HCT116 (cell line): Measurements from ENCODE around the gene TRAPPC1. TPM values are rescaled to one million over a fixed set of nuclear protein-coding genes. Genes with fewer than 3 reads are reported as not detected.

ENCODE experiments used
- ATAC-seq: fragments of 200-7000 bp; cut with Tn5 transposase; 2 replicates; pipeline ENCODE4 v1.9.1; 2020; ENCODE audit warnings: mild to moderate bottlenecking, moderate library complexity
- BruUV-seq: library from RNA; stranded (reverse); fragments of 400-500 nt; replicated peaks from 2 replicates; lab custom pipeline; 2021; lab: Mats Ljungman, UMichigan
- CTCF ChIA-PET: fragments of 300-600 bp; sonication (Branson Sonifier 250); formaldehyde crosslinking; loops from one replicate; lab custom pipeline; 2021; ENCODE audit warnings: antibody characterized with exemption; lab: Charles Lee
- POLR2A ChIA-PET: fragments of 300-600, 350-600 bp; sonication (Branson Sonifier 250); formaldehyde crosslinking; loops from one replicate; lab custom pipeline; 2021; ENCODE audit warnings: antibody characterized with exemption; lab: Charles Lee
- RAD21 ChIA-PET, 2 experiments: fragments of 300-600 bp; sonication (Branson Sonifier 250); formaldehyde crosslinking; loops; one replicate each; lab custom pipeline; 2023; ENCODE audit warnings: low total read pairs in 2 of 2; ENCODE audit not compliant: uncharacterized antibody in 2 of 2, unreplicated experiment in 2 of 2, low non-redundant PET in 1 of 2; lab: Charles Lee
- DNase-seq: peaks from one replicate; pipeline ENCODE4 v3.0.0-alpha.2; 2010; ENCODE audit warnings: low read depth, low spot score
- H2AFZ ChIP-seq: fragments of 200-600 bp; shearing (Covaris generic), sonication (generic); 2 replicates; pipeline ENCODE4 v1.6.1; 2017; ENCODE audit warnings: low read depth, mixed run types, mixed read lengths, antibody characterized with exemption, low read length; ENCODE audit not compliant: poor library complexity, severe bottlenecking
- H3K27ac ChIP-seq: 2 replicates; pipeline ENCODE4 v1.5.1; 2012; ENCODE audit warnings: low read depth, low read length
- H3K27me3 ChIP-seq: fragments of 200-600 bp; sonication (generic); 2 replicates; pipeline ENCODE4 v1.6.1; 2016; ENCODE audit warnings: mixed run types, low read length, mixed read lengths; ENCODE audit not compliant: insufficient read depth
- H3K36me3 ChIP-seq, 2 experiments: fragments of 200-500 bp in 1 of 2; fragments of 200-600 bp in 1 of 2; sonication (Bioruptor generic) in 1 of 2; sonication (generic) in 1 of 2; 2 replicates each; pipeline versions ENCODE4 v1.5.1 to v1.6.1; 2014 to 2016; ENCODE audit warnings: low read length in 2 of 2, inconsistent platforms in 1 of 2, mixed read lengths in 1 of 2, mixed run types in 1 of 2; ENCODE audit not compliant: insufficient read depth in 2 of 2, control insufficient read depth in 1 of 2
- H3K4me1 ChIP-seq, 2 experiments: fragments of 200-600 bp in 1 of 2; sonication (generic) in 1 of 2; 2 replicates each; pipeline versions ENCODE4 v1.5.1 to v1.6.1; 2012 to 2017; ENCODE audit warnings: low read length in 2 of 2, inconsistent platforms in 1 of 2, mild to moderate bottlenecking in 1 of 2, mixed read lengths in 1 of 2, mixed run types in 1 of 2, moderate library complexity in 1 of 2; ENCODE audit not compliant: insufficient read depth in 2 of 2, control insufficient read depth in 1 of 2
- H3K4me2 ChIP-seq: fragments of 200-600 bp; sonication (generic); 2 replicates; pipeline ENCODE4 v1.6.1; 2017; ENCODE audit warnings: mixed run types, low read length, mixed read lengths
- H3K4me3 ChIP-seq, 2 experiments: fragments of 200-600 bp in 1 of 2; sonication (generic) in 1 of 2; replicated peaks in 1 of 2; 2 replicates each; pipeline ENCODE4 v1.5.1; 2011 to 2016; ENCODE audit warnings: low read length in 2 of 2, control low read depth in 1 of 2, low read depth in 1 of 2, mild to moderate bottlenecking in 1 of 2, mixed read lengths in 1 of 2, mixed run types in 1 of 2
- H3K79me2 ChIP-seq: fragments of 200-600 bp; sonication (generic); 2 replicates; pipeline ENCODE4 v1.6.1; 2017; ENCODE audit warnings: mild to moderate bottlenecking, mixed run types, low read length, moderate library complexity, mixed read lengths; ENCODE audit not compliant: insufficient read depth
- H3K9ac ChIP-seq: fragments of 200-600 bp; sonication (generic); 2 replicates; pipeline ENCODE4 v1.6.1; 2016; ENCODE audit warnings: low read length, mixed read lengths
- H3K9me2 ChIP-seq: fragments of 200-600 bp; sonication (generic), shearing (Covaris generic); 2 replicates; pipeline ENCODE4 v1.6.1; 2017; ENCODE audit warnings: mixed run types, mild to moderate bottlenecking, moderate library complexity; ENCODE audit not compliant: insufficient read depth
- H3K9me3 ChIP-seq, 2 experiments: fragments of 200-500 bp in 1 of 2; fragments of 200-600 bp in 1 of 2; sonication (Bioruptor generic) in 1 of 2; sonication (generic) in 1 of 2; 2 replicates each; pipeline ENCODE4 v1.6.1; 2014 to 2017; ENCODE audit warnings: low read length in 2 of 2, mixed read lengths in 2 of 2, inconsistent platforms in 1 of 2, low read depth in 1 of 2, mild to moderate bottlenecking in 1 of 2, mixed run types in 1 of 2, moderate library complexity in 1 of 2; ENCODE audit not compliant: control insufficient read depth in 1 of 2, insufficient read depth in 1 of 2
- H4K20me1 ChIP-seq: fragments of 200-600 bp; sonication (generic), shearing (Covaris generic); 2 replicates; pipeline ENCODE4 v1.6.1; 2017; ENCODE audit warnings: mixed run types, mild to moderate bottlenecking, moderate library complexity; ENCODE audit not compliant: insufficient read depth
- EGR1 ChIP-seq: IDR thresholded peaks from 2 replicates; pipeline ENCODE4 v1.6.1; 2012; ENCODE audit warnings: low read depth
- ELF1 ChIP-seq: IDR thresholded peaks from 2 replicates; pipeline ENCODE4 v1.6.1; 2012; ENCODE audit warnings: low read depth, borderline replicate concordance
- EZH2 ChIP-seq: fragments of 200-600 bp; sonication (generic); IDR thresholded peaks from 2 replicates; pipeline ENCODE4 v1.6.1; 2017; ENCODE audit warnings: antibody characterized with exemption, mixed run types
- EZH2phosphoT487 ChIP-seq: fragments of 200-600 bp; IDR thresholded peaks from 2 replicates; pipeline ENCODE4 v1.6.1; 2018; ENCODE audit warnings: antibody characterized with exemption, borderline replicate concordance
- POLR2AphosphoS5 ChIP-seq: IDR thresholded peaks from 2 replicates; pipeline ENCODE4 v1.6.1; 2011; ENCODE audit warnings: mild to moderate bottlenecking, low read depth, low read length, moderate library complexity
- SIN3A ChIP-seq: IDR thresholded peaks from 2 replicates; pipeline ENCODE4 v1.6.1; 2012; ENCODE audit warnings: low read depth
- SP1 ChIP-seq: IDR thresholded peaks from 2 replicates; pipeline ENCODE4 v1.6.1; 2012; ENCODE audit warnings: low read depth
- TCF7L2 ChIP-seq: IDR thresholded peaks from 2 replicates; pipeline ENCODE4 v1.7.0; 2011; ENCODE audit warnings: borderline replicate concordance, inconsistent platforms; ENCODE audit not compliant: insufficient read depth, insufficient read length; ENCODE audit errors: extremely low read depth
- YY1 ChIP-seq: IDR thresholded peaks from 2 replicates; pipeline ENCODE4 v1.6.1; 2011; ENCODE audit warnings: low read length, low read depth, moderate library complexity, mild to moderate bottlenecking; ENCODE audit not compliant: insufficient replicate concordance; ENCODE audit errors: extremely low read depth
- ZFX ChIP-seq: fragments of 450-650 bp; IDR thresholded peaks from 2 replicates; pipeline ENCODE4 v1.6.1; 2017
- intact Hi-C: fragments of 100-400 bp; cut with micrococcal nuclease; formaldehyde crosslinking; loops from 2 replicates; pipeline ENCODE4 v1.10.0; 2022
- total RNA-seq: library from RNA; stranded (reverse); gene quantifications from one replicate; pipeline ENCODE4 v1.2.1, GENCODE V29; 2021; ENCODE audit not compliant: unreplicated experiment
- TF ChIP-seq, protein P1 (sequence below): IDR thresholded peaks from 2 replicates; pipeline ENCODE4 v1.6.1; 2012; ENCODE audit warnings: low read depth
- TF ChIP-seq, protein P2 (sequence below): IDR thresholded peaks from 2 replicates; pipeline ENCODE4 v1.6.1; 2012
- TF ChIP-seq, protein P3 (sequence below): IDR thresholded peaks from 2 replicates; pipeline ENCODE4 v1.6.1; 2011; ENCODE audit warnings: mild to moderate bottlenecking, low read length, moderate library complexity; ENCODE audit not compliant: insufficient replicate concordance; ENCODE audit errors: extremely low read depth

Gene TRAPPC1
- total RNA-seq, 1 experiment from 2014 or later: 123 TPM

GRCh38 chr17:7888184-7888920, 43.4 kb downstream of the TRAPPC1 start, which contains the start of gene CHD3:
CHD3 (plus strand) TSS chr17:7888789; CDS start chr17:7889001, 212 bp downstream.
- Histone ChIP-seq H3K27me3 (no peaks in the 10 kb centered on the region), H2AFZ (no peak within 1 kb of the TSS), H3K9me2 (no peaks in the 10 kb centered on the region), H3K27ac (peak within 1 kb of the TSS; percentile 97), H3K79me2 (peaks cover 33% of the 10 kb centered on the region), H3K4me2 (peak within 1 kb of the TSS; percentile 99), H3K9me3 (no peaks in the 10 kb centered on the region), H3K9ac (peak within 1 kb of the TSS; percentile 77), H3K36me3 (peaks cover 9 to 15% of the 10 kb centered on the region in 2 experiments; a peak in 3 of 4 replicates), H3K4me1 (peaks cover 38 to 53% of the 10 kb centered on the region in 2 experiments), H3K4me3 (peak within 1 kb of the TSS; percentile 56 to 82), H4K20me1 (no peaks in the 10 kb centered on the region)
- ChIA-PET CTCF (interaction anchor here (1.0 kb wide), 1 partner anchor 102 kb away, joined by 4 read pairs; no protein-coding TSS in a partner anchor), RAD21 (no interaction called here), POLR2A (no interaction called here)
- ATAC-seq (peak; percentile 15), DNase-seq (no peak)
- intact Hi-C loops: no loop called here
- TF ChIP-seq YY1: no peak
- no peak; the same call in 1 of the 2 replicates for TF ChIP-seq SIN3A
- TF ChIP-seq, protein P1, sequence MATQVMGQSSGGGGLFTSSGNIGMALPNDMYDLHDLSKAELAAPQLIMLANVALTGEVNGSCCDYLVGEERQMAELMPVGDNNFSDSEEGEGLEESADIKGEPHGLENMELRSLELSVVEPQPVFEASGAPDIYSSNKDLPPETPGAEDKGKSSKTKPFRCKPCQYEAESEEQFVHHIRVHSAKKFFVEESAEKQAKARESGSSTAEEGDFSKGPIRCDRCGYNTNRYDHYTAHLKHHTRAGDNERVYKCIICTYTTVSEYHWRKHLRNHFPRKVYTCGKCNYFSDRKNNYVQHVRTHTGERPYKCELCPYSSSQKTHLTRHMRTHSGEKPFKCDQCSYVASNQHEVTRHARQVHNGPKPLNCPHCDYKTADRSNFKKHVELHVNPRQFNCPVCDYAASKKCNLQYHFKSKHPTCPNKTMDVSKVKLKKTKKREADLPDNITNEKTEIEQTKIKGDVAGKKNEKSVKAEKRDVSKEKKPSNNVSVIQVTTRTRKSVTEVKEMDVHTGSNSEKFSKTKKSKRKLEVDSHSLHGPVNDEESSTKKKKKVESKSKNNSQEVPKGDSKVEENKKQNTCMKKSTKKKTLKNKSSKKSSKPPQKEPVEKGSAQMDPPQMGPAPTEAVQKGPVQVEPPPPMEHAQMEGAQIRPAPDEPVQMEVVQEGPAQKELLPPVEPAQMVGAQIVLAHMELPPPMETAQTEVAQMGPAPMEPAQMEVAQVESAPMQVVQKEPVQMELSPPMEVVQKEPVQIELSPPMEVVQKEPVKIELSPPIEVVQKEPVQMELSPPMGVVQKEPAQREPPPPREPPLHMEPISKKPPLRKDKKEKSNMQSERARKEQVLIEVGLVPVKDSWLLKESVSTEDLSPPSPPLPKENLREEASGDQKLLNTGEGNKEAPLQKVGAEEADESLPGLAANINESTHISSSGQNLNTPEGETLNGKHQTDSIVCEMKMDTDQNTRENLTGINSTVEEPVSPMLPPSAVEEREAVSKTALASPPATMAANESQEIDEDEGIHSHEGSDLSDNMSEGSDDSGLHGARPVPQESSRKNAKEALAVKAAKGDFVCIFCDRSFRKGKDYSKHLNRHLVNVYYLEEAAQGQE: no peak
- TF ChIP-seq SP1: no peak; the same call in 1 of the 2 replicates
- no peak for TF ChIP-seq ZFX
- TF ChIP-seq, protein P2, sequence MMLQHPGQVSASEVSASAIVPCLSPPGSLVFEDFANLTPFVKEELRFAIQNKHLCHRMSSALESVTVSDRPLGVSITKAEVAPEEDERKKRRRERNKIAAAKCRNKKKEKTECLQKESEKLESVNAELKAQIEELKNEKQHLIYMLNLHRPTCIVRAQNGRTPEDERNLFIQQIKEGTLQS: no peak
- TF ChIP-seq POLR2AphosphoS5: no peak
- no peak for TF ChIP-seq EZH2phosphoT487
- TF ChIP-seq EZH2: no peak
- TF ChIP-seq, protein P3, sequence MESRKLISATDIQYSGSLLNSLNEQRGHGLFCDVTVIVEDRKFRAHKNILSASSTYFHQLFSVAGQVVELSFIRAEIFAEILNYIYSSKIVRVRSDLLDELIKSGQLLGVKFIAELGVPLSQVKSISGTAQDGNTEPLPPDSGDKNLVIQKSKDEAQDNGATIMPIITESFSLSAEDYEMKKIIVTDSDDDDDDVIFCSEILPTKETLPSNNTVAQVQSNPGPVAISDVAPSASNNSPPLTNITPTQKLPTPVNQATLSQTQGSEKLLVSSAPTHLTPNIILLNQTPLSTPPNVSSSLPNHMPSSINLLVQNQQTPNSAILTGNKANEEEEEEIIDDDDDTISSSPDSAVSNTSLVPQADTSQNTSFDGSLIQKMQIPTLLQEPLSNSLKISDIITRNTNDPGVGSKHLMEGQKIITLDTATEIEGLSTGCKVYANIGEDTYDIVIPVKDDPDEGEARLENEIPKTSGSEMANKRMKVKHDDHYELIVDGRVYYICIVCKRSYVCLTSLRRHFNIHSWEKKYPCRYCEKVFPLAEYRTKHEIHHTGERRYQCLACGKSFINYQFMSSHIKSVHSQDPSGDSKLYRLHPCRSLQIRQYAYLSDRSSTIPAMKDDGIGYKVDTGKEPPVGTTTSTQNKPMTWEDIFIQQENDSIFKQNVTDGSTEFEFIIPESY: no peak
- no peak for TF ChIP-seq ELF1
- TF ChIP-seq TCF7L2: no peak
- no peak for TF ChIP-seq EGR1
- BruUV-seq: no TSS peak
